Psoas muscle (tissue), 8 donors: ENCODE results near the gene CSNK1G3. TPM values are rescaled to one million over a fixed set of nuclear protein-coding genes. Genes with fewer than 3 reads are reported as not detected.

Experiments
- ATAC-seq, 4 donors: fragments of 200-7000 bp; cut with Tn5 transposase; one replicate each; pipeline ENCODE4 v1.9.1; 2020; ENCODE audit warnings: moderate library complexity in 3 of 4, mild to moderate bottlenecking in 2 of 4
- DNase-seq, 2 donors: peaks; one replicate each; pipeline ENCODE4 v3.0.0-alpha.2; 2020
- H3K27ac ChIP-seq: fragments of 200-600 bp; one replicate; pipeline ENCODE4 v1.8.0; 2022
- H3K27me3 ChIP-seq, 3 donors: fragments of 200-600 bp in 1 of 3; one replicate each; pipeline versions ENCODE4 v1.6.1 to v1.8.0; 2013 to 2022; ENCODE audit warnings: low read length in 2 of 3, mild to moderate bottlenecking in 2 of 3, moderate library complexity in 1 of 3; ENCODE audit not compliant: insufficient read depth in 3 of 3
- H3K36me3 ChIP-seq, 2 donors: fragments of 200-600 bp in 1 of 2; one replicate each; pipeline versions ENCODE4 v1.6.1 to v1.8.0; 2013 to 2022; ENCODE audit warnings: low read depth in 1 of 2, mild to moderate bottlenecking in 1 of 2, moderate library complexity in 1 of 2; ENCODE audit not compliant: insufficient read depth in 1 of 2
- H3K4me1 ChIP-seq: fragments of 200-600 bp; one replicate; pipeline ENCODE4 v1.8.0; 2022
- H3K4me3 ChIP-seq: fragments of 200-600 bp; one replicate; pipeline ENCODE4 v1.8.0; 2022; ENCODE audit warnings: mild to moderate bottlenecking
- H3K9me3 ChIP-seq: fragments of 200-600 bp; one replicate; pipeline ENCODE4 v1.8.0; 2022
- CTCF ChIP-seq: fragments of 200-600 bp; IDR thresholded peaks from one replicate; pipeline ENCODE4 v1.8.0; 2022; ENCODE audit warnings: antibody characterized with exemption
- WGBS, 3 donors: extraction: QIAGEN DNeasy Blood & Tissue Kit; methylation state at CpG; one replicate each; pipeline versions ENCODE4 v1.1.6 to v1.1.7; 2013; 5-methylcytosine and 5-hydroxymethylcytosine counted together
- intact Hi-C, 2 donors: fragments of 100-400 bp; cut with DNase I; formaldehyde crosslinking; loops; one replicate each; pipeline versions ENCODE4 v1.11.0 to v1.14.2; 2022
- polyA plus RNA-seq, 3 donors: library from polyadenylated mRNA; stranded (reverse); fragments of 200-250 nt; gene quantifications; one replicate each; pipeline ENCODE4 v1.2.3, GENCODE V29; 2013
- total RNA-seq, 4 donors: library from RNA; stranded (reverse); fragmentation: NEBNext Ultra II Directional in 2 of 4; extraction: Animal tissue kit (Norgen Biotek cat#: 25700) in 2 of 4; gene quantifications; one replicate each; pipeline versions ENCODE4 v1.2.1 to v1.2.4, GENCODE V29; 2021 to 2023
- donor health status: healthy with polysubstance abuse.
- donor health status: DM: no; HTN: no; CAD: no; lungs with moderate emphysema.
- donor health status: Bipolar disorder and iron deficiency.
- donor health status: healthy.
- donor health status: DM: yes; HTN: yes; CAD: no.
- donor health status: DM: no; HTN: no; CAD: no.
- donor health status: DM: no; HTN: no; CAD: no.
- donor health status: DM: yes; HTN: yes; CAD: no.

CSNK1G3 gene
- total and polyA plus RNA-seq, 7 donors, result 3.8 to 19.4 (median 11.3) TPM

- Histone ChIP-seq H3K4me3 (no peak overlapping the region), H3K4me1 (no peaks in the 10 kb centered on the region), H3K36me3 (no peaks in the 10 kb centered on the region), H3K27me3 (no peaks in the 10 kb centered on the region), H3K9me3 (peaks cover 9% of the 10 kb centered on the region), H3K27ac (no peak overlapping the region)
- intact Hi-C loops, result no loop called here
- DNase-seq, result no peak
- ATAC-seq, result no peak
- no peak for TF ChIP-seq CTCF
- WGBS, 3 donors, result 70 to 96% (median 93%) methylated on average over 2 of the region's 2 CpGs
These were observed 153.9 kb downstream of the CSNK1G3 start for GRCh38 chr5:123665822-123666371.

Other genes with a start within 250 kb of the CSNK1G3 start
- gene CEP120, start 88.8 kb upstream of the CSNK1G3 start, total RNA-seq, result 10 to 100 TPM in 1 of 4 donors, 1 to 10 TPM in 3; 3.9 to 15.0 (median 6.3) TPM
- gene CEP120, start 88.8 kb upstream of the CSNK1G3 start, polyA plus RNA-seq, result 1 to 10 TPM; 2.5 to 9.4 (median 3.5) TPM